GM19025 (cell line): Measurements from ENCODE around the gene NPC1L1.

Source experiments
- ATAC-seq: cut with Tn5 transposase; IDR thresholded peaks from one replicate; pipeline ENCODE4 v1.9.1; 2021; ENCODE audit warnings: mild to moderate bottlenecking, low read depth, moderate library complexity; ENCODE audit not compliant: unreplicated experiment

Gene NPC1L1, protein sequence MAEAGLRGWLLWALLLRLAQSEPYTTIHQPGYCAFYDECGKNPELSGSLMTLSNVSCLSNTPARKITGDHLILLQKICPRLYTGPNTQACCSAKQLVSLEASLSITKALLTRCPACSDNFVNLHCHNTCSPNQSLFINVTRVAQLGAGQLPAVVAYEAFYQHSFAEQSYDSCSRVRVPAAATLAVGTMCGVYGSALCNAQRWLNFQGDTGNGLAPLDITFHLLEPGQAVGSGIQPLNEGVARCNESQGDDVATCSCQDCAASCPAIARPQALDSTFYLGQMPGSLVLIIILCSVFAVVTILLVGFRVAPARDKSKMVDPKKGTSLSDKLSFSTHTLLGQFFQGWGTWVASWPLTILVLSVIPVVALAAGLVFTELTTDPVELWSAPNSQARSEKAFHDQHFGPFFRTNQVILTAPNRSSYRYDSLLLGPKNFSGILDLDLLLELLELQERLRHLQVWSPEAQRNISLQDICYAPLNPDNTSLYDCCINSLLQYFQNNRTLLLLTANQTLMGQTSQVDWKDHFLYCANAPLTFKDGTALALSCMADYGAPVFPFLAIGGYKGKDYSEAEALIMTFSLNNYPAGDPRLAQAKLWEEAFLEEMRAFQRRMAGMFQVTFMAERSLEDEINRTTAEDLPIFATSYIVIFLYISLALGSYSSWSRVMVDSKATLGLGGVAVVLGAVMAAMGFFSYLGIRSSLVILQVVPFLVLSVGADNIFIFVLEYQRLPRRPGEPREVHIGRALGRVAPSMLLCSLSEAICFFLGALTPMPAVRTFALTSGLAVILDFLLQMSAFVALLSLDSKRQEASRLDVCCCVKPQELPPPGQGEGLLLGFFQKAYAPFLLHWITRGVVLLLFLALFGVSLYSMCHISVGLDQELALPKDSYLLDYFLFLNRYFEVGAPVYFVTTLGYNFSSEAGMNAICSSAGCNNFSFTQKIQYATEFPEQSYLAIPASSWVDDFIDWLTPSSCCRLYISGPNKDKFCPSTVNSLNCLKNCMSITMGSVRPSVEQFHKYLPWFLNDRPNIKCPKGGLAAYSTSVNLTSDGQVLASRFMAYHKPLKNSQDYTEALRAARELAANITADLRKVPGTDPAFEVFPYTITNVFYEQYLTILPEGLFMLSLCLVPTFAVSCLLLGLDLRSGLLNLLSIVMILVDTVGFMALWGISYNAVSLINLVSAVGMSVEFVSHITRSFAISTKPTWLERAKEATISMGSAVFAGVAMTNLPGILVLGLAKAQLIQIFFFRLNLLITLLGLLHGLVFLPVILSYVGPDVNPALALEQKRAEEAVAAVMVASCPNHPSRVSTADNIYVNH (N-terminal part only)

DNA sequence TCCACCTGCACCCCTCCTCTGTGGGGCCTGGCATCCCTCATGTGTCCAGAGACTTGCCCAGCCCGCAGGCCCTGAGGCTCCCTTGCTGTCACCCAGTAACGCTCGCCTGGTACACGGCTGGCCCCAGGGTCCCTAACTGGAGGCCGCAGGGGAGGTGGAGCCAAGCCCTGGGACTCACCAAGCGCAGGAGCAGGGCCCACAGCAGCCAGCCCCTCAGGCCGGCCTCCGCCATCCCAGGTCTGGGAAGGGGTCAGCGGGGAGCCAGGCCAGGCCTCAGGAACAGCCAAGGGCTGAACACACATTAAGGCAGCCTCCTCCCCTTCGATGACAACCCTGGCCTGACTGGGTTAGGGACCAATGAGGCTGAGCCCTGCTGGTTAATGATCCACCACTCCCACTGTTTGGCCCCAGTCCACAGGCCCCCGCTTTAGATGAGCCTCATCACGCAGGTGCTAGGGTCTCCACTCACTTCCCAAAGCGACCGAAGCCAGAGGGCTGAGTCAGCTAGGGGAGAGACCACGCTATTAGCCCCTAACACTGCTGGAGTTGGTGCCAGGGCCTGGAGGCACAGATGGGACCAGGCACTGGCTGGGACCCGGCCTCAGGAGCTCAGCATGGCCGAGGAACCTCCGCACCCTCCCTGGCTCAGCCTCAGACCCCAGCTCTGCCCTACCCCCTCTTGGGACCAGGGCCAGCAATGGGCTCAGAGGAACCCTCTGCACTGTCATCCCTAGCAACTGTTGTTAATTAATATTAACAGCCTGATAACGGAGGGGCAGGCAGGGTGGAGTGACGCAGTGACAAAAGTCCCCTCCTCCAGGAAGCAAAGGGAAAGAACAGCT is at the start of gene NPC1L1:
Gene NPC1L1 (minus strand): TSS at position 303 of the 842 bp plus-strand sequence. CDS start 71 bp downstream, at position 232.
- ATAC-seq, result no peak

DNA sequence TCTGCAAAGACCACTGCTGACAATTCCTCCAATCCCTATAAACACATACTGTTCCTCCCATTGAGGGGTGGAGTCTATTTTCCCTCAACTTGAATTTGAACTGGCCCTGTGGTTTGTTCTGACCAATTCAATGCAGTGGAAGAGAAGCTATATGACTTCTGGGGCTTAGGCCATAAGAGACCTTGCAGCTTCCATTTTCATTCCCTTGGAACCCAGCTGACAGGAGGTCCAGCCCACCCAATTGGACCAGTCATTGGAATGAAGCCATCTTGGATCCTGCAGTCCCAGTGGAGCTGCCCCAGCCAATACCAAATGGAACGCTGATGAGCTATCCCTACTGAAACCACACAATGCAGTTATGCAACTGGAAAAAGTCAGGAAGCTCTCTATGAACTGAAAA is 49.8 kb upstream of the NPC1L1 start:
- no peak for ATAC-seq

DNA sequence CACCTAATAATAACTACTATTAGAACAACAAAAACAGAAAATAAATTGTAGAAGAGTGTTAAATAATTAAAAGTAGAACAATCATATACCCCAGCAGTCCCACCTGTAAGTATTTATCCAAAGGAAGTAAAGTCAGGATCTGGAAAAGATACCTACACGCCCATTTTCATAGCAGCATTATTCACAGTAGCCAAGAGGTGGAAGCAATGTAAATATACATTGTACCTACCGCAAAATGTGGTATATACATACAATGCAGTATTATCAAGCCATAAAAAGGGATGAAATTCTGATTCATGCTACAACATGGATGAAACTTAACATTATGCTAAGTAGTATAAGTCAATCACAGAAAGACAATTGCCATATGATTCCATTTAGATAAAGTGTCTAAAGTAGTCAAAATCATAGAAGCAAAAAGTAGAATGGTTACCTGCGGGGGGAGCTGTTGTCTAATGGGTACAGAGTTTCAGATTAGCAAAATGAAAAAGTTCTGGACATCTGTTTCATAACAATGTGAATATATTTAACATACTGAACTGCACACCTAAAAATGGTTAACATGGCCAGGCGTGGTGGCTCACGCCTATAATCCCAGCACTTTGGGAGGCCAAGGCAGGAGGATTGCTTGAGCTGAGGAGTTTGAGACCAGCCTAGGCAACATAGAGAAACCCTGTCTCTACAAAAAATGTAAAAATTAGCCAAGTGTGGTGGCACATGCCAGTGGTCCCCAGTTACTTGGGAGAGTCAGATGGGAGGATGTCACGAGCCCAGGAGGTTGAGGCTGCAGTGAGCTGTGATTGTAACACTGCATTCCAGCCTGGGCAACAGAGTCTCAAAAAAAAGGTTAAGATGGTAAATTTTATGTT is 46.9 kb upstream of the NPC1L1 start:
- no peak for ATAC-seq

DNA sequence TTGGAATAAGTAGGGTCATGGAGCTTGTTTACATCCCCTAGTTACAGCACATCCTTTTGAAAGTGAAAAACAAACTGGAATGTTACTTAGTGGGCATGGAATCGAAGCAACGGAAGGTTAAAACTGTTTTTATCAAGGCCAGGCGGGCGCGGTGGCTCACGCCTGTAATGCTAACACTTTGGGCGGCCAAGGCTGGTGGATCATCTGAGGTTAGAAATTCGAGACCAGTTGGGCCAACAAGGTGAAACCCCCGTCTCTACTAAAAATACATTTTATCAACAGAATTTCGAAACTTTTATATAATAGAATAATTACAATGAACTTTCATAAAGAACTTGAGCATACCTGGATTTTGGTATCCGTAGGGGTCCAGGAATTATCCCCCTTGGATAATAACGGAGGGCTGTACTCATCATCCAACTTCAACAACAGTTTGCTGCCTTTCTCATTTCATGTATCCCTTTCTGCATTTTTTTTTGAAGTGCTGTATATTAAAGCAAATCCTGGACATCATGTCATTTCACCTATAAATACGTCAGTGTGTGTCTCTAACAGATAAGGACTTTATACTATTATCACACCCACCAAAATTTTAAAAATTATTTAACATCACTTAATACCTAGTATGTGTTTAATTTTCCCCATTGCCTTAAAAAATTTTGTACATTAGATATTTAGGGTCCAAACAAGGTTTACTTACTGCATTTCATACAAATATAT is 42.2 kb upstream of the NPC1L1 start:
- no peak for ATAC-seq

DNA sequence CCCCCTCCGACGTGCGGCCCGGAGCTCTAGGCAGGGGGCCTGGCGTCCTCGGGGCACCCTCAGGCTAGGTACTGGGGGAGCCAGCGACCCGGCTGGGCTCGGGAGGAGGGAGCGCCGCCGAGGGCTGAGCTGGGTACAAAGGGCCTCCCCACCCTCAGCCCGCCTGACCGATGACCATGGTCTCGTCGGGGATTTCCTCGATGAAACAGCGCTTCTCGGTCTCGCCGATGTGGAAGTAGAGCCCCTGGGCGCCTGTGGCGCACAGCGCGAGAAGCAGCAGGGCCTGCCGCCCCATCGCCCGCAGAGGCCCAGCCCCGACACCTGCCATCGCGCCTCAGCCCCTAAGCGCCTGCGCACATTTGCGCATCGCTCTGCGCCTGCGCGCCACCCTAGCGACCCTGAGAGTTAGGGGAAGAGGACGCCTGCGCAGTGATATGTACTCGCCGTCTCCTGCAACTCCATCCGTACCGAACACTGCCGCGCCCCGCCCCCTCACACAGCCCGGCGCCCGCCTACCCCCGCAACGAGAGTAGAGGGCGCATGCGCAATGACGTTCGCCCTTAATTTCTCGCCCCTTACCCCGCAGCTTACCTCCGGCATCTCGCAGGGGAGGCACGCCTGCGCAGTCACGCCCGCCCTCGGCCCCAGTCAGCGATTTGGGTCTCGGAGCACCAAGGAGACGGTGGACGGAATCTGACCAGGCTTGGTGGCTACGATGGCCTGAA is 40.9 kb upstream of the NPC1L1 start, which contains the start of gene TMED4:
Gene TMED4 (minus strand): TSS at position 353 of the 725 bp plus-strand sequence. CDS start 25 bp downstream, at position 328.
- peak; percentile 72 for ATAC-seq

DNA sequence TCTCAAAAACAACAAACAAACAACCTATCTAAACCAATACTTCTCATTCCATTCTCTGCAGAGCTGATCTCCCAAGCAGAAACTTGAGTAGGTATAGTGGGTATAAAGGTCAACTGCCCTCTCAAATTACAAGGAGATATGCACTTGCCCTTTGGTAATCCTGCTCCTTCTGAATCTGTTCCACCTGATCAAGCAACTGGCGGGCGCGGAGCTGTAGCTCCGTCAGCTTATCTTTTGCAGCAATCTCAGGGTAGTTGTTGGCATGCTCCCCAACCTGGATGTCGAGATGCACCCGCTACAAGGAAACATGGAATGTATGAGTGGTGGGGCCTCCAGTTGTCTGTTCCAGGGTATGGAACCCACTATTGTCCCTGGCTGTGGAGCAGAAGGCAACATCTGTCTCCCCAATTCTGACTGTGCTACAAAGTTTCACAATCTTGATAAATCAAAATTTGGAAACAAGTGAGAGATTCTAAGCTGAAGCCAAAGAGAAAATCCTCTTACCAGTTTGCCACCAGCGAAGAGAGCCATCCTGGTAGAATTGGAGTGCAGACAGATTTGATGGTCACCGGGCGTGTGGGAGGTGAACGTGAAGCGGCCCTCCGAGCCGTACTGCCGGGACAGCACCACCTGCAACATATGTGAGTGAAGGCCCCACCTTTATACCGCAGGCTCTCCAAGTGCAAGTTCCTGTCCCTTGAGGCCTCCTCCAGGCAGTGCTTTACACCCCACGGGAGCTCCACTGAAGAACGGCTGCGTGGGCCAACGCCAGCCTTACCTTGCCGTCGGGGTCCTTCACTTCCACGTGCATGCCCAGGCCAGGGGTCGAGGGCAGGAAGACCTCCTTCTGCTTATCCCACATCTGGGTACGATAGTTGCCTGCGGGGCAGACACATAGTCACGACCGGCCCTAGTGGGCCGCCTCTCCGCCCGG is 40.1 kb upstream of the NPC1L1 start:
- peak; percentile 19 for ATAC-seq

DNA sequence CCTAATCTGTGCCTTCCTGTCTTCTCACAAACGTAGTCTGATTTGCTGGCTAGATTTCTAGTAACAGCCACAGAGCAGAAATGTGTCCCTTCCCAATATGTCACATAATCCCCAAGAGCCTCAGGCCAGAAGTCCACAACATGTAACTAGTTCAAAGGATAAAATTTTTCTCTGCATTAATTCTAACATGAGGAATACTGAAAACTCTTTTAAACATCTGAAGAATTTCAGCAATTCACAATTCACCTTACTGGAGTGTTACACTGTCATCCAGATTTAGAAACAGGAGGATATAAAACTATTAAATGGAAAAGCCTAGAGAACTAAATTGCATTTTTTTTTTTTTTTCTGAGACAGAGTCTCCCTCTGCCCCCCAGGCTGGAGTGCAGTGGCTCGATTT is 35.1 kb upstream of the NPC1L1 start:
- ATAC-seq, result no peak

DNA sequence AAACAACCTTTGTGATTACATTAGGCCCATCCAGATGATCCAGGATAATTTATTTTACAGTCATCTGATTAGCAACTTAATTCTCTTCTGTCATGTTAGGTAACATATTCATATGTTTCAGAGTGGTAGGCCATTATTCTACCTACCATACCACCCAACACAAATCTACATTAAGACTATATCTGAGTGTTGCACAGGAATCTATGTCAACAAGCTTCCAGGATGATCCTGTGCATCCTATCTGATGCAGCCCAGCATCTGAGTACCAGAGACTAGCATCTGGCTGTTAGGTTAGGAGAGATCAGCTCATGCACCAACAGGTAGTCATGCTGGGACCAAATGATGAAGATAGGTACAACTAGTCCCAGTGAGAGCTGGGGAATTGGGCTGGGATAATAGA is 33.9 kb upstream of the NPC1L1 start:
- ATAC-seq, result no peak

DNA sequence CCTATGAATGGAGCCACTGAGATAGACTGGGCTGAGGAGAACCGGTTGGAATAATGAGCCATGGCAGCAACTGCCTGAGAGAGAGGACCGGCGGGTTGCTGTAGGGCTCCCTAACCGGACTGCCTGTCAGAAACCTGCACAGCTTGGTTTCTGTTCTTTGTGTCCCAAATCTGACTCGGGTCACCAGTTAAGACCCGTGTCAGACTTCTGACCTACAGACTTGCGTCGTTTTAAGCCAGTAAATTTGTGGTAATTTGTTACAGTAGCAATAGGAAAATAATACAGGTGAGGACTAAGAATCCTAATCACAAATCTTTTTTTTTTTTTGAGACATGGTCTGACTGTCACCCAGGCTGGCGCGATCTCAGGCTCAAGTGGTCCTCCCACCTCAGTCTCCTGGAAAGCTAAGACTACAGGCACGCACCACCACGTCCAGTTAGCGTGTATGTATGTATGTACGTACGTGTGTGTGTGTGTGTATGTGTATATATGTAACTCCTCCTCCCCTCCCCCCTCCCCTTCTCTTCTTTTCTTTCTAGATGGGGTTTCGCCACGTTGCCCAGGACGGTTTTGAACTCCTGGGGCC is 33.2 kb upstream of the NPC1L1 start:
- no peak for ATAC-seq

DNA sequence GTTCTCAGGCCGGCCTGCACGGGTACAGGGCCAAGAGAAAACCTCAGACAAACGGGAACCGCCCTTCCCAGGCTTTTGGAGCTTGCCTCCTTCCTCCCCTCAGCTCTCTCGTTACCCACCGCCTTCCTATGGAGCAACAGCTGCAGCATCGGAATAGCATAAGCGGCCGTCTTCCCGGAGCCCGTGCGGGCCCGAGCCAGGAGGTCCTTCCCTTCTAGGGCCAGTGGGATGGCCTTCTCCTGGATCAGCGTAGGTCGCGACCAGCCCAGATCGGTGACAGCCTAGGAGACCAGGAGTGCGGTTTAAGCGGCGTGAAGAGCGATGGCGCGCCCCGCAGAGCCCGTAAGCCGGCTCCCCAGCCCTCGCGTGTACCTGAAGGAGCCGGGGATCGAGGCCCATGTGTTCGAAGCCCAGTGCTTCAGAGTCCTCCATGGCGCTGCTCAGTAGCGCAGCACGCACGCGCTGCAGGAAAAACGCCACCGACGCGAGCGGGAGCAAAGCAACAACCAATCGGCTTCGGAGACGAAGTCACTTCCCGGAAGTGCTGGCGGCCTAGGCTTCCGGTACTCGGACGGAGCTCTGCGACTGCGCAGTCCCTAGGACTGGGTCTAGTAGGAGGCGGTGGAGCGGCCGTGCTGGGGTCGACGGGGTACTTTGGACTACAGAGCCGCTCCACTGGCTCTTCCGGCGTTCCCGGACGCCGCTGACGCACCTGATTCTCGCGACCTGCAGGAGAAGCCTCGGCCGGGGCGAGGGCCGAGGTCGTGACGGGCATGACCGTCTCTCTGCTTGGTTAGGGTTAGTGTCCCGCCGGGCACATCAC is 32.5 kb upstream of the NPC1L1 start, which contains the start of gene DDX56:
Gene DDX56 (minus strand): TSS at position 445 of the 823 bp plus-strand sequence. CDS start 13 bp downstream, at position 432.
- peak; percentile 97 for ATAC-seq

DNA sequence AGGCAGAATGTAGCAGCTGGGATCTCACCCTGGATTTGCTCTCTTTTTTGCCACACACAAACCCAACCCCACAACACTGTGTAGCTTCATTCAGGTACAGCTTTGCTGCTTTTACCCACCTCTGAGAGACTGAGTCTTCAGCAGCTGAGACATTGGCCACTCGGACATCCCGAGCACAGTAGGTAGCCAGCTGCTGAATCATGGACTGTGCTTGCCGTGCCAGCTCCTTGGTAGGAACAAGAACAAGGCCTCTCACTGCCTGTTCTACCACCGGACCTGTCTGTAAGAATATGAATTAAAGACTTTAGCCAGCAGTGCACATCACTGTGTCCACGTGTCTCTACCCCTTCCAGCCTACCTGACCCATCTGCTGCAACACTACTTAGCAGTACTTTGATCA is 31.6 kb upstream of the NPC1L1 start:
- ATAC-seq, result no peak

DNA sequence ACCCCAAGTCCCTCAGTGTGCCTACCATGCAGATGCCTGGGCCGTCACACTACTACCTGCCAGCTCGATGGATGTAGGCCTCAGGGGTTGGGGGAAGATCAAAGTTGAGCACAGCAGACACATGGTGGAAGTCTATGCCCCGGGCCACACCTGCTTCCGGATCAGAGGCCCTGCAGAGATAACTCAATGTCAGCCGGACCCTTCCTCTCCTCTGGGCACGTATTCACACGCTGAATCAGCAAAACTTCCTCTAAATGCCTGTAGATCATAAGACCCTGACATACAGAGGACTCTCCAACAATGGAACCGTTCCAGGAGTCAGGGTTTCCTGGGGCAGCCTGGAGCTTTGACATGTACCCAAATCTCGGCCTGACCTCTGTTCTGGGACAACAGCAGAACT is 28.8 kb upstream of the NPC1L1 start:
- ATAC-seq, result no peak

DNA sequence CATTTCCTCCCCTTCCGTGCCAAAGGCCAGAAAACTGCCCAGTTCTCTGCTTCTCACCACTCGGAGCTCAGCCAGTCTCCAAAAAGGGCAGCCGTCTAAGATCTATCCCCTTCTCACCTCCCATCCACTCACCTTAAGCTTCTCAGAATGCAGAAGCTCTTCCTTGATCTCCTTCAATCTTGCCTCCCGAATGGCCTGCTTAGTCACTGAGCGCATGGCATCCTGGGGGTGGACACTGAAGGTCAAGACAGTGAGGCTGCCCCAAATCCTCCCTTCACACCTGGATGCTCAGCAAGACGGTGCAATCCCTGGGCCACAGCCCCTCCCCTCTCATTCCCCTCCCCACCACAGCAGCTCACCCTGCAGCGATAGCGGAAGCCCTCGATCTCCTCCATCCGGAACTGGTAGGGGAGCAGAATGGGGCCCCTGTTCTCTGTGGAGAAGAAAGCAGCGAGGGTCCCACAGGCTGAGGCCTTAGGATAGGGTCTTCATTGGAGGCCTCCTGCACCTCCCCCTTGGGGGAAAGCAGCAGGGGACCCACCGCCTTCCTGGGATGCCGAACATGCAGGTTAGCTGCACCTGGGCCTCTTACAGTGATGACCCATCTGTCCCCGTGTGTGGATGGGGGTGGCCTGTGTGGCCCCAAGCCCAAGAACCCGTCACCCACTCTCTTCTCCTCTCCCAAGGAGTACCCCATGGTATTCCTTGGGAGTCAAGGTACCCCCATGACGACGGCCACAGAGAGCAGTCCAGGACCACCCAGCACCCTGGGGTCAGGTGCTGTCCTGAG is 27.8 kb upstream of the NPC1L1 start:
- no peak for ATAC-seq

DNA sequence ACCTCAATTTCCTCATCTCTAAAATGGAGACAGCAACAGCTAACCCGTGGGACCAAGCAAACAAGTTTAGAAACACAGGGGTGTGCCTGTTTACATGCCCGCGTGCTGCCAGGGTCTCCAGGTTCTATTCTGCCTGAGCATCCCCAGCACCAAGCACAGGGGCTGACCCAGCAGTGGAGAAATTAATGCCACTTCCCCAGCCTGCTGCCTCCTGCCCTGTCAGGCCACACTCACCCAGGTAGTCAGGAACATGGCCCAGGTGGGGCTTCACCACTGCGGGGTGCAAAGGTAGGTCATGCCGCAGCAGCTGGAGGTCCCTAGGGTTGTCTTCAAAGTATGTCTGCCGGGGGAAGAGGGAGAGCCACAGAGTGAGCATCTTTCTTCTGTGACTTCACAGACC is 26.8 kb upstream of the NPC1L1 start:
- ATAC-seq, result no peak
